ENCODE results near the gene RAPGEF3. TPM values are rescaled to one million over a fixed set of nuclear protein-coding genes. Genes with fewer than 3 reads are reported as not detected.

RAPGEF3 gene
- polyA plus RNA-seq, 1 donor: 14.0 TPM

Other genes starting within 250 kb of the RAPGEF3 start
- 24.2 TPM for gene RPAP3, start 52.9 kb downstream of the RAPGEF3 start, polyA plus RNA-seq (ENCODE audit: insufficient read length)
- 0.35 TPM for gene ENDOU, start 33.4 kb downstream of the RAPGEF3 start, polyA plus RNA-seq (ENCODE audit: insufficient read length)
- 13.7 TPM for gene SLC48A1, start 14.4 kb upstream of the RAPGEF3 start, polyA plus RNA-seq (ENCODE audit: insufficient read length)
- 67.2 TPM for gene HDAC7, start 61.0 kb upstream of the RAPGEF3 start, polyA plus RNA-seq (ENCODE audit: insufficient read length)
- gene VDR, start 146.1 kb upstream of the RAPGEF3 start, polyA plus RNA-seq (ENCODE audit: insufficient read length): 0.75 TPM
- 45.8 TPM for gene TMEM106C, start 204.7 kb upstream of the RAPGEF3 start, polyA plus RNA-seq (ENCODE audit: insufficient read length)
- 6.6 TPM for gene COL2A1, start 245.6 kb upstream of the RAPGEF3 start, polyA plus RNA-seq (ENCODE audit: insufficient read length)

All from hindlimb muscle (tissue), 1 donor.